KMS-11 (cell line): Measurements from ENCODE around the gene SERGEF.

Source experiments
- H2AFZ ChIP-seq: fragments of 200-600 bp; sonication (generic); 2 replicates; pipeline ENCODE4 v1.6.1; 2016; ENCODE audit warnings: antibody characterized with exemption, mixed run types, low read depth
- H3K27ac ChIP-seq: fragments of 200-600 bp; sonication (generic); 2 replicates; pipeline ENCODE4 v1.6.1; 2016; ENCODE audit warnings: mild to moderate bottlenecking, mixed run types
- H3K27me3 ChIP-seq: fragments of 200-600 bp; sonication (generic); 2 replicates; pipeline ENCODE4 v1.6.1; 2017; ENCODE audit warnings: mild to moderate bottlenecking, low read depth, mixed run types, moderate library complexity; ENCODE audit not compliant: insufficient read depth
- H3K36me3 ChIP-seq: fragments of 200-600 bp; sonication (generic); 2 replicates; pipeline ENCODE4 v1.6.1; 2017; ENCODE audit warnings: mild to moderate bottlenecking, mixed run types; ENCODE audit not compliant: insufficient read depth
- H3K4me1 ChIP-seq: fragments of 200-600 bp; sonication (generic); 2 replicates; pipeline ENCODE4 v1.6.1; 2016; ENCODE audit warnings: mild to moderate bottlenecking, low read depth, mixed run types; ENCODE audit not compliant: poor library complexity, severe bottlenecking
- H3K4me2 ChIP-seq: fragments of 200-600 bp; sonication (generic); 2 replicates; pipeline ENCODE4 v1.7.0; 2016; ENCODE audit warnings: mild to moderate bottlenecking, mixed run types
- H3K4me3 ChIP-seq: fragments of 200-600 bp; sonication (generic); IDR thresholded peaks from 2 replicates; pipeline ENCODE4 v1.6.1; 2017; ENCODE audit warnings: low read depth, low read length, mixed read lengths; ENCODE audit not compliant: insufficient read depth
- H3K79me2 ChIP-seq: fragments of 200-600 bp; sonication (generic); 2 replicates; pipeline ENCODE4 v1.6.1; 2016; ENCODE audit warnings: low read depth, mixed run types; ENCODE audit not compliant: insufficient read depth
- H3K9ac ChIP-seq: fragments of 200-600 bp; sonication (generic); 2 replicates; pipeline ENCODE4 v1.6.1; 2016; ENCODE audit warnings: mild to moderate bottlenecking, mixed run types
- H4K20me1 ChIP-seq: fragments of 200-600 bp; sonication (generic); 2 replicates; pipeline ENCODE4 v1.6.1; 2016; ENCODE audit warnings: mild to moderate bottlenecking, mixed run types; ENCODE audit not compliant: insufficient read depth
- CTCF ChIP-seq: fragments of 200-600 bp; sonication (generic); conservative IDR thresholded peaks from 2 replicates; pipeline ENCODE4 v1.6.1; 2017; ENCODE audit warnings: low read depth, mild to moderate bottlenecking, antibody characterized with exemption, low read length, moderate library complexity, mixed read lengths

The SERGEF gene

GRCh38 chr11:17883946-17884345 lies 128.9 kb downstream of the SERGEF start:
- Histone ChIP-seq H3K27me3 (no peaks in the 10 kb centered on the region), H3K79me2 (no peaks in the 10 kb centered on the region), H3K4me2 (no peak overlapping the region), H3K36me3 (no peaks in the 10 kb centered on the region), H4K20me1 (no peaks in the 10 kb centered on the region), H3K4me1 (no peaks in the 10 kb centered on the region), H2AFZ (no peak overlapping the region), H3K9ac (no peak overlapping the region), H3K4me3 (no peak overlapping the region), H3K27ac (no peak overlapping the region)
- no peak for TF ChIP-seq CTCF

- H4K20me1 ChIP-seq: no peaks in the 10 kb centered on the region
- no peak for TF ChIP-seq CTCF
- H3K79me2 ChIP-seq: no peaks in the 10 kb centered on the region
- no peaks in the 10 kb centered on the region for H3K4me1 ChIP-seq
- H3K4me2 ChIP-seq: no peak overlapping the region
- H3K9ac ChIP-seq: no peak overlapping the region
- H3K27ac ChIP-seq: no peak overlapping the region
- H2AFZ ChIP-seq: no peak overlapping the region
- H3K4me3 ChIP-seq: no peak overlapping the region
- no peaks in the 10 kb centered on the region for H3K27me3 ChIP-seq
- H3K36me3 ChIP-seq: no peaks in the 10 kb centered on the region
These were observed 129.8 kb downstream of the SERGEF start for GRCh38 chr11:17883057-17883456.

- no peak for TF ChIP-seq CTCF
- H3K27ac ChIP-seq: no peak overlapping the region
- no peaks in the 10 kb centered on the region for H3K79me2 ChIP-seq
- no peaks in the 10 kb centered on the region for H3K27me3 ChIP-seq
- H3K4me3 ChIP-seq: no peak overlapping the region
- no peak overlapping the region for H3K4me2 ChIP-seq
- no peaks in the 10 kb centered on the region for H3K36me3 ChIP-seq
- no peak overlapping the region for H3K9ac ChIP-seq
- no peak overlapping the region for H2AFZ ChIP-seq
- no peaks in the 10 kb centered on the region for H3K4me1 ChIP-seq
- no peaks in the 10 kb centered on the region for H4K20me1 ChIP-seq
These were observed 134.1 kb downstream of the SERGEF start for GRCh38 chr11:17878743-17879142.

- Histone ChIP-seq H2AFZ (no peak overlapping the region), H3K4me3 (no peak overlapping the region), H3K27ac (no peak overlapping the region), H3K4me2 (no peak overlapping the region), H3K27me3 (no peaks in the 10 kb centered on the region), H3K36me3 (no peaks in the 10 kb centered on the region), H3K79me2 (no peaks in the 10 kb centered on the region), H4K20me1 (no peaks in the 10 kb centered on the region), H3K9ac (no peak overlapping the region), H3K4me1 (no peaks in the 10 kb centered on the region)
- TF ChIP-seq CTCF: no peak
These were observed 135.0 kb downstream of the SERGEF start for GRCh38 chr11:17877886-17878285.

GRCh38 chr11:17876827-17877226 lies 136.0 kb downstream of the SERGEF start:
- H3K27ac ChIP-seq: no peak overlapping the region
- H3K27me3 ChIP-seq: no peaks in the 10 kb centered on the region
- H3K4me3 ChIP-seq: no peak overlapping the region
- no peak overlapping the region for H3K4me2 ChIP-seq
- H3K9ac ChIP-seq: no peak overlapping the region
- no peak overlapping the region for H2AFZ ChIP-seq
- TF ChIP-seq CTCF: no peak
- no peaks in the 10 kb centered on the region for H3K79me2 ChIP-seq
- no peaks in the 10 kb centered on the region for H3K4me1 ChIP-seq
- no peaks in the 10 kb centered on the region for H3K36me3 ChIP-seq
- no peaks in the 10 kb centered on the region for H4K20me1 ChIP-seq
